Effector CD4-positive, alpha-beta T cell (primary cell): ENCODE results near the gene COL4A6.

Experiments used
- DNase-seq: peaks from one replicate; pipeline ENCODE4 v3.0.0-alpha.2; 2020

Gene COL4A6

DNA sequence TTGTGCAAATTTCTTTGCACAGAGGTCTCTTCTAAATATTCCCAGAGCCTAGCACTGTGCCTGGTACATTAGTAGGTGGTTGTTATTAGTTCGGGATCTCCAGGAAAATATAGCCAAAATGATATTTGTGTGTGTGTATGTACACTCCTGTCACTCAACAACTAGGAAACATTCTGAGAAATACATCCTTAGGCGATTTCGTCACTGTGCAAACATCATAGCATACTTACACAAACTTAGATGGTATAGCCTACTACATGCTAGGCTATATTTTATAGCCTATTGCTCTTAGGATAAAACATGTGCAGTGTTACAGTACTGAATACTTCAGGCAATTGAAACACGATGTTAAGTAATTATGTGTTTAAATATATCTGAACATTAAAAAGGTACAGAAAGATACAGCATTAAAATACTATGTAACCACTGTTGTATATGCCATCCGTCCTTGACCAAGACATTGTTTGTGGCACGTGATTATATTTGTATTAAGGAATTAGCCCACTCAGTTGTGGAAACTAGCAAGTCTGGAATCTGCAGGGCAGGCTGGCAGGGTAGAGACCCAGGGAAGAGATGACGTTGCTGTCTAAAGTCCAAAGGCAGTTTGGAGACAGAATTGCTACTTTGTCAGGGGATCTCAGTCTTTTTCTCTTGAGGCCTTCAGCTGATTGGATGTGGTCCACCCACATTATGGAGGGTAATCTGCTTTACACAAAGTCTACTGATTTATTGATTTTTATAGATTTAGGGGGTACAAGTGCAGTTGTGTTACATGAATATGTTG is 106.9 kb downstream of the COL4A6 start:
- no peak for DNase-seq

- no peak for DNase-seq
Measured at GRCh38 chrX:108323751-108324150, 114.5 kb downstream of the COL4A6 start.

DNA sequence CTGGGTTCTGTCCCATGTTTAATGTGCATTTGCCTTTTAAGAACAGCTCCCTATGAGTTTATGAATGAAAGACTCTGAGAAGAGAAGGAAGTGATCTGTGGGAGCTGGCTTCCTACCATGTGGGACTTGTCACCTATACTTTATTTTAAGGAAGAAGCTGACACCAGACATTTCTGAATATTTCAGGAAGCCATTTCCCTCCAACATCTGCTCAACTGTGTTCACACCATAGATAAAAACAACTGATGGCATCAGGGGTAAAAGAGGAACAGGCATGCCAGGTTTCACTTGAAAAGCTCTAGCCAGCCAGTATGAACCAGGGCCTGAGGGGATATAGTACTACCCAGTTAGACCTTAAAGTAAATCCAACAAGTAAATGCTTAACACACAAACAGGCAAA is 116.0 kb downstream of the COL4A6 start:
- no peak for DNase-seq

DNA sequence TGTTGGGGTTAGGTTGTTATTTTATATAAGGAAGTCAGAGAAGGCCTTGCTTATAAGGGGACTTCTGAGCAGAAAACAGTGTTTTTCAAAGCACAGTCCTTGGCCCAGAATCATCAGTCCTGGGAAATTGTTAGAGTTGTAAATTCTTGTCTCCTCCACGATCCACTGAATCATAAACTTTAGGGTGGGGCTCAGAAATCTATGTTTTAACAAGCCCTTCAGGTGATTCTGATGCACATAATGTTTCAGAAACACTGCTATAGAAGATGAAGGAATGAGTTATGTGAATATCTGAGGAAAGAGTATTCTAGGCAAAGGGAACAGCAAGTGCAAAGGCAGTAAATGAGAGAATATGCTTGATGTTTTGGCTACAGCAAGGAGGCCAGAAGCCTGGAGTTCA is 121.8 kb downstream of the COL4A6 start:
- DNase-seq, result no peak

- DNase-seq, result no peak
Measured at GRCh38 chrX:108313669-108314068, 124.6 kb downstream of the COL4A6 start.

DNA sequence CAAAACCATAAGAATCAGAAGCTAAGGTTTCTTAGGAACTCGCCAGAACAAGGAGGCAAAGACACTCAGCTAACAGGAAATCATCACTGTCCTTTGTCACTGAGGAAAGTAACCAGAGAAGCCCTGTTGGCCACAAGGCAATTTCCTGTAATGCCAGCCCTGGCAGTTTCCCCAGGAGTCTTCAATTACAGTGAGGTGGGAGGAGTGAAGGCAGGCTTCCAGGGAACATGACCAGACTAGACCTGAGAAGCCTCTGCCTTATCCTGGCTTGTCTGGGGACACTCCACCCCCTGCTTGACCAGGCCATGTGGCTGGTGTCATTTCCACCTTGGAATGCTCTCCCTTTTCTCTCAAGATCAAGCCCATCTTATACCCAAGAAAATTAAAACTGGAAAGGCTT is 125.3 kb downstream of the COL4A6 start:
- DNase-seq, result no peak

- DNase-seq, result no peak
Measured at GRCh38 chrX:108312011-108312410, 126.2 kb downstream of the COL4A6 start.

DNA sequence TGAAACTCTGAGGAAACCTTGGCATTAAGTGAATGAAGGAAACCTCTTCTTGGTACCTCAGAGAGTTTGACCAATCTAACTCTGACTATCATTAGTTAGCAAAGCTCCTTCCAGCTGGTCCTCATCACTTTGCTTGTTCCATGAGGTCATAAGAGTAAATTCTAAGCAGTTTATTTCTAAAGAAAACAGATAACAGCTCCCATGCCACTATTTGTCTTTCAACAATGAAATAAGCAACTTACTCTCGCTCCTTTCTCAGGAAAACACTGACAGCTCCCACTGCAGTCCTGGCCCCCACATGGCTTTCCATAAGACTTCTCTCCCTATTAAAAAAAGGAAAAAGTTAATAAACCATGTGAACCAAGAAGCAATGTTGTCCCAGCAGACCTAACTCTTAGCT is 127.7 kb downstream of the COL4A6 start:
- DNase-seq, result no peak

- no peak for DNase-seq
Measured at GRCh38 chrX:108309144-108309543, 129.1 kb downstream of the COL4A6 start.

DNA sequence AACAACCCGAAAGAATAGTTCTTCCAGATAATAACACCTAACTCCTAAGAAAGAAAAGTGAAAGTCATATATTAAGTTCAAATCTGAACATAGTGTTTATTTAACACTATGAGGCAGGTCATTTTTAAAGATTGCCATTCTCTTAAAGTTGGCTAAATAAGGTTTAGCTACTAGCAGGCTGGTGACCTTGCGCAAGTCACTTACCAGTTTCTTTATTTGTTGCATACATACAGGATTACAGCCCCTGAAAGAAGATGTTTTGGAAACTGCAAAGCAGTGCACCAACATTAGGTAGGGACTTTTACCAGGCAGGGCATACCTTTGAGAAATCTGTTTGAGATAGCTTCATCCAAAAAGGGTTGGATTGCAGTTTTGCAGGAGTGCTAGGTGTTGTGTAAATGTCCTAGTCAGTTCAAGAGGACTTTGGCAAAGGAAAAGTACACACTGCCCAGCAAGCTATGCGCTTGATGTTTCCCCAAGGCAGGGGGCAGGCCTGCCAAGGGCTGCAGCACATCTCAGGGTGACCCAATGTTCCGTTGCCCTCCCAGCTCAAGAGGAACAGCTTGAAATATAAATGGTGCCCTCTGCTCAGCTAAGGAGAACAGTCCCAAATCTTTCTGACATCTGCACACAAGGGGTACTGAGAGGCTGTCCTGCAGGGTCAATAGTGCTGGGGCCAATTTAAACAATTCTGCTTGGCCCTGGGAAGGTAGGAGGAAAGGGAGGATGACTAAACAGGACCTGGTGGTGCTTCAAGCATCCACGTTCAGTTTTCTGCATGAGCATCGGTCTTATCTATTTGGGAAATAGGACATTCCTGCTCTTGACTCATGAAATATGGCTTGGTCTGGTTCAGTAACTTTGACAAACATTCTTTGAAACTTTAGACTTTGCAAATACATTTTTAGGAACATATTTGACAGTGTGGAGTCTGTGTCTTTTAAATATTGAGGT is 130.8 kb downstream of the COL4A6 start:
- no peak for DNase-seq

GRCh38 chrX:108306086-108306485 is 132.1 kb downstream of the COL4A6 start:
- DNase-seq, result no peak

- no peak for DNase-seq
Measured at GRCh38 chrX:108304757-108305156, 133.5 kb downstream of the COL4A6 start.

- no peak for DNase-seq
Measured at GRCh38 chrX:108304210-108304609, 134.0 kb downstream of the COL4A6 start.

GRCh38 chrX:108303682-108304081 is 134.5 kb downstream of the COL4A6 start:
- no peak for DNase-seq

DNA sequence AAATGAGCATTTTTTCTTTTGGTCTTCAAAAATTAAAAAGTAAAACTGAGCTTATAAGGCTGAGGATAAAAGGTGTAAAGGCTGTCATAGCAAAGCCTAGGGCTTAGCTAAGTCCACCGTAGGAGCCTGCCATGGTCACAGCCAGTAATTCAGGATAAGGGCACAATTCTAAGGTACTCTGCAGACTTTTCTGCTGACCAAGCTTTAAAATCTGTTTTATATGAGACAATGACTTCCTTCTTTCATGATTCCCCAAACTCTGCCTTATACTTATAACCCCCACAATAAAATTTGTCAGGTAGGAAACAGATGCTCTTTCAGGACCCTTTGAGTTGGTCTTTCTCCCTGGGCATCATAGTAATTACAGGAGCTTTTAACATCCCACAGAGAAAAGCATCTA is 138.5 kb downstream of the COL4A6 start:
- DNase-seq, result no peak

GRCh38 chrX:108299101-108299591 is 139.1 kb downstream of the COL4A6 start:
- DNase-seq, result no peak

DNA sequence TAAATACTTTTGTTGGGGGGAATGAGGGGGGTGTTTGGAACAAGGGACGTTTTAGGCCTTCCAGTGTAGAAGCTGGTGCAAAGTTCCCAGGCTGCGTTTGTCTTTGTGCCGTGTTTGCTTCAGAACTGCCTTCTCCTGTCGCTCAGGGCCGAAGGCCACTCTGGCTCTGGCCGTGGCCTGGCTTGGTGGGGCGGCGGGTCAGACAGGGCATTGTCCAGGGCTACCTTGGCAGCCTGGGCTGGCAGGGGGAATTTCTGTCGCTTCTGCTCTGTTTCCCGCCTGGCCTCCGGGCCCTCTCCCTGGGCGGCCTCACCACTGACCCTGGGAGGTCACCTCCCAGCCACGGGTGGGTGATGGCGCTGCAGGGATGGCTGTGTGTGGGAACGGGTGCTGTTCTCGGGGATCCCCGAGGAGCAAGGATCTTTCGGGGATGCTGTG is 140.0 kb downstream of the COL4A6 start:
- DNase-seq, result no peak

DNA sequence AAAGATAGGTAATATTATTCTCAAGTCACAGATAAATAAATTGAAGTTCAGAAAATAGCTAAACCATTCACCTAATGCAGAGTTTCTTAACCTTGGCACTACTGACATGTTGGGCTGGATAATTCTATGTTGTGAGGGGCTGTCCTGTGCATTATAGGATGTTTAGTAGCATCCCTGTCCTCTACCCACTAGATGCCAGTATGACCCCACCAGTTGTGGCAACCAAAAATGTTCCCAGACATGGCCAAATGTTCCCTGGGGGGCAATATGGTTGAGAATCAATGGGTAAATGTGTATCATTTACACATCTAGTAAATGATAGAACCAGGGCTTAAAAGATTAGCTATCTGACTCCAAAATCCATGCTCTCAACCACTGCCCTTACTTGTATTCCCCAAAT is 140.9 kb downstream of the COL4A6 start:
- no peak for DNase-seq

DNA sequence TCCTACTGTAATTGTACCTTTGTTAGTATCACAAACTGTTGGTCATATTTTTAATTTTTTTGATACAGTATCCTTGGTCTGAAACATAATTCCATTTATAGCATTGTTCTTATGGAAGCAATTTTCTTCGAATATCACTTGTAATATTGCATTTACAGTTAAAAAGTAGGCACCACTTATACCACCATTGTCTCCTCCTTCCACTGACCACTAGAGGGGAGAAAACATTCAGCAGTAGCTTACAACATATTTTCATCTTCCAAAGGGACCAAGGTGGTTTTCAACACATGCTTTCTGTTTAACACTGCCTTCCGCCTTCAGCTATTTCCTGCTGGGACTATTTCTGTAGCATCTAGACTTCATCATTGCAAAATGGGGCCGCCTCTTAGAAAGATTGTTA is 146.2 kb downstream of the COL4A6 start:
- DNase-seq, result no peak

DNA sequence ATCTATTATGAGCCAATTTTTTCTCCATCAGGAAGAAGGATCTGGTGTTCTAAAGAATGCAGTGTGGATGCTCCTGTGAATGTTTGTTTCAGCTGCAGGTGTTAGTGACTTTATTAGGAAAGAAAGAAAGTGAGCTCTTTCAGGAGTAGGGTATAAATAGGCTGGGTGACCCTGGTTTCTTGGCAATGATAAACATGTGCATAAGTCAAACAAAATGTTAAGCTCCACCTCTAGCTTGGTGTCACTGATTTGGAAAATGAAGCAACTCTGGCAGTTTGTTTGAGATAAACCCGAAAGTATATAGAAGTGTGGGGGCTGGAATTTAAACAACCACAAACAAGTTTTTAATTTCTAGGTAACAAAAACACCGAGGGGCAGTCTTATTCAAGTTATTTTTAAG is 152.3 kb downstream of the COL4A6 start:
- DNase-seq, result no peak

DNA sequence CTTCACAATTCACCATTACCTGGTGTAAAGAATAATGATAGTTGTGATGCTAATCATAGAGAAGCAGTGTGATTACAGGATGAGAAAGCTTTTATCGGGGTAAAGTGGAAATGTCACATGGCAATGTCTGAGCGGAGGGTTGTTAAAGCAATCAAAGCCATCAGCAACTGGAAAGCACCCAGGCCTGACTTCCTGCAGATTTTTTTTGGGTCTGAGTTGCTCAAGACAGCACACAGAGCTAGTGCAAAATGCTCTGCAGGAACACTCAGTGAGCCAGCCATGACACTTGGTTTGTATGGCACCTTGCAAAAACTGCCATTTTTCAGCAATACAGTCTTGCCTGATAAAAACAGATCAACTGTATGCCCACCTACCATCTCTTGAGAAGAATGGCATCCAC is 152.9 kb downstream of the COL4A6 start:
- no peak for DNase-seq

DNA sequence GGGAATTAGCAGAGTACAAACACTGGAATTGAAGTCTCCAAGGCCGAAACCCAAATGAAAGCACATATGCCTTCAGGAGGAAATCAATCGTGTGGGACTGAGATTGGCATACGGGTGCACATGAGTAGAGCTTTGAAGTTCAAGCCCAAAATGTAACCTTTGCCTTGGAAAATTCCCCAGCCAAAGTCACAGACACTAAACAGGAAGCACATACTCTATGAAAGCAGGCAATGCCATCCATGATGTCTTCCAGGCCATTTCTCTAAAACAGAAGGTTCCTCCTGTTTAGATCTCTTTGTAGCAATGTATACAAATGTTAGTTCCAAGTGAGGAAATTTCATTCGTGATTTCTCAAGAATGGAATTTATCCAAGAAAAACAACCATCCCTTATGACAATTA is 162.5 kb downstream of the COL4A6 start:
- no peak for DNase-seq

DNA sequence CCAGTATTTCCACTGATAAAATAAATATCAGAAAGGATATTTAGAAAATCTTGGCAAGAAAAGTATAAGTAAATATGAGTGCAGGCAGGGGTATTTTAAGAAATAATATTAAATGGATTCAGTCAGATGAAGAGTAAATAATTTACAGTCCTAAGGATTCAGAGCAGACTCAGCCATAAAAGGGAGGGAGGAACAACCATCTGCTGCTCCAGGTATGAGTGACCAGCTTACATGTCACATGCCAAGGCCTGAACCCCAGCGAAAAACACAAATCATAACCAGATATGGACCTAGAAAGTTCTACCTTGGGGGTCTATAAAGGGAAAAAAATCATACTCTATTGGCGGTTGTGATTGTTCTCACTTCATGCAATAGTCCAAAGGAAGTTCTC is 166.8 kb downstream of the COL4A6 start:
- DNase-seq, result no peak
